ENCODE results near the gene TXNDC16.

DNA sequence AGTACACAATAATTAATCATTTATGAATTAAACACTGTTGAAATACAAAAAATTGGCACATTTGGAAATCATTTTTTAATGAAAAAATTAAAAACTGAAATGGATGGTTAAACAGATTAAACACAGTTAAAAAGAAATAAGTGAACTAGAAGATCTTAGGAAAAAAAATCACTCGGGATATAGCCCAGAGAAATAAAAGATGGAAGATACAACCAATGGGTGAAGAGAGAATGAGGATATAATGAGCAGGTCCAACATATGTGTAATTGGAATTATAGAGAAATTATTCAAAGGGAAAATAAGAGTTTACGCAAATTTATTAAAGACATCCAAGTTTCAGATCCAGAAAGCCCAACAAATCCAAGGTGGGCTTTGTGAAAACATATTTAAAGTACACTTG lies 6.4 kb upstream of the TXNDC16 start:
- TF ChIP-seq, protein P1, sequence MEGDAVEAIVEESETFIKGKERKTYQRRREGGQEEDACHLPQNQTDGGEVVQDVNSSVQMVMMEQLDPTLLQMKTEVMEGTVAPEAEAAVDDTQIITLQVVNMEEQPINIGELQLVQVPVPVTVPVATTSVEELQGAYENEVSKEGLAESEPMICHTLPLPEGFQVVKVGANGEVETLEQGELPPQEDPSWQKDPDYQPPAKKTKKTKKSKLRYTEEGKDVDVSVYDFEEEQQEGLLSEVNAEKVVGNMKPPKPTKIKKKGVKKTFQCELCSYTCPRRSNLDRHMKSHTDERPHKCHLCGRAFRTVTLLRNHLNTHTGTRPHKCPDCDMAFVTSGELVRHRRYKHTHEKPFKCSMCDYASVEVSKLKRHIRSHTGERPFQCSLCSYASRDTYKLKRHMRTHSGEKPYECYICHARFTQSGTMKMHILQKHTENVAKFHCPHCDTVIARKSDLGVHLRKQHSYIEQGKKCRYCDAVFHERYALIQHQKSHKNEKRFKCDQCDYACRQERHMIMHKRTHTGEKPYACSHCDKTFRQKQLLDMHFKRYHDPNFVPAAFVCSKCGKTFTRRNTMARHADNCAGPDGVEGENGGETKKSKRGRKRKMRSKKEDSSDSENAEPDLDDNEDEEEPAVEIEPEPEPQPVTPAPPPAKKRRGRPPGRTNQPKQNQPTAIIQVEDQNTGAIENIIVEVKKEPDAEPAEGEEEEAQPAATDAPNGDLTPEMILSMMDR (IDR thresholded peaks at IDR 0.05), result no peak
- TF ChIP-seq POLR2AphosphoS5 (IDR thresholded peaks at IDR 0.05; ENCODE audit: insufficient read depth in 1 of 2, low read depth in 1 of 2), result no peak
- TF ChIP-seq POLR2A (IDR thresholded peaks at IDR 0.05), result no peak
